Hippocampal formation (tissue), 2 donors: ENCODE data around the gene HOXA7.

Experiments
- DNase-seq, 2 donors: peaks; one replicate each; lab custom pipeline; 2025; lab: John Stamatoyannopoulos, UW

The HOXA7 gene

DNA sequence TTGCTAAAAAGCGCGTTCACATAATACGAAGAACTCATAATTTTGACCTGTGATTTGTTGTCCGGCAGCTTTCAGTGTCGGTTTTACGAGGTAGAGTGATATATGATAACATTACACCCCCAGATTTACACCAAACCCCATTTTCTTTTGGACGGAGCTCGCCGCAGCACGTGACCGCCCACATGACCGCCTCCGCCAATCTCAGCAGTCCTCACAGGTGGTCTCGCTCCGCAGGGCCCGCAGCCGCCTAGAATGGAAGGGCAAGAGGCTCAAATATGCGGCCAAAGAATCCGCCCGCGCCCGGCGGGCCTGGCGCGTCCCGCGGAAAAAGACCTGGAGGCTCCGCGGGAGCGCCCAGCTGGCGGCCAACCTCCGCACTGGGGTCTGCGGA lies at the start of gene HOXA7:
Gene HOXA7 (minus strand): TSS at position 168 of the 391 bp plus-strand sequence. CDS start 130 bp downstream, at position 38.
- DNase-seq: no peak

GRCh38 chr7:27205325-27206280 lies 49.1 kb upstream of the HOXA7 start:
- DNase-seq: no peak

DNA sequence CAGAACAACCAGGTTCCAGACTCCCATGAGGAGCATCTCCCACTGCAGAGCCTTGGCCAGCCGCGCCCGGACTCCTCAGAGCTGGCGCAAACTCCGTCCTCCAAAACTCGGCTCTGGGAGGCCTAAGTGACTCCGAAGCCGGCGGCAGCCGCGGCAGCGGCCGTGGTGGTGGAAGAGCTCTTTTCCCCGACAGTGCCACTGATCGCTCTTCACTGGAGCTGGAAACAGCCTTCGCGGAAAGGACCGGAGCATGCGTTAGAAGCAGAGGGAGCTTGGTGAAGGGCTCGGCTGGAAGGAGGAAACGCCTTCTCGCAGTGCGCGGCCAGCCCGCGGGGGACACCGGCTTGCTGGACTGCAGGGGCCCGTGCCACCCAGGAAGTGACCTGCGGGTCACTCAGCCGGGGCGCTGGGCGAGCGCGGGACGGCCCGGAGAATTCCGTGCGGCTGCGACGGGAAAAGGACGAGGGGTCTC lies 48.4 kb upstream of the HOXA7 start:
- no peak for DNase-seq

DNA sequence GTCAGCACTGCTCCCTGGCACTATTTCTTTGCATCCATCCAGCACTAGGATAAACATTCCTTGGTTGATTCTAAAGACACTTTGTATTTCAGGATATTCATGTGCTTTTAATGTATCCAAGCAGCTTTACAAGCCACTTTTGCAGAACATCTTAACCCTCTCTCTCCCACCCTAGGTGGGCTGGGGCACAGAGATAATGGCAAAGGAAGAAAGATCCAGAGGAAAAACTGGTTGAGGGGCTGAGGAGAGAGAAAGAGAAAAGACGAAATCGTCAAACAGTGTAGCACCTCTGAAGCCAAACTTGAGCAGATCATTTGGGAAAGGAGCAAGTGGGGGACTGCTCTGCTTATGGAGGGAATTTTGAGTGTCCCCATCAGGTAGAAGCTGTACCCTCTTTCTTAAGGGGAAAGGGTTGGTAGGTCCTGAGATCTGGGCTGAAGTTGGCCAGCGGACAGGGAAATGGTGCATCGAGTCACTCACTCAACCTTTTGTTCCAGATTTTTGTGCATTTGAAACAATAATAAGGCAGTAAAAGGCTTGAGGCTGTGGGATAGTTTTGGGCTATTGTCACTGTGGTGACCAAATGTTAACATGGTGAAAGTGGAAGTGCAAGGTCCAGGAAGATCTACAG lies 47.6 kb upstream of the HOXA7 start:
- DNase-seq: no peak

DNA sequence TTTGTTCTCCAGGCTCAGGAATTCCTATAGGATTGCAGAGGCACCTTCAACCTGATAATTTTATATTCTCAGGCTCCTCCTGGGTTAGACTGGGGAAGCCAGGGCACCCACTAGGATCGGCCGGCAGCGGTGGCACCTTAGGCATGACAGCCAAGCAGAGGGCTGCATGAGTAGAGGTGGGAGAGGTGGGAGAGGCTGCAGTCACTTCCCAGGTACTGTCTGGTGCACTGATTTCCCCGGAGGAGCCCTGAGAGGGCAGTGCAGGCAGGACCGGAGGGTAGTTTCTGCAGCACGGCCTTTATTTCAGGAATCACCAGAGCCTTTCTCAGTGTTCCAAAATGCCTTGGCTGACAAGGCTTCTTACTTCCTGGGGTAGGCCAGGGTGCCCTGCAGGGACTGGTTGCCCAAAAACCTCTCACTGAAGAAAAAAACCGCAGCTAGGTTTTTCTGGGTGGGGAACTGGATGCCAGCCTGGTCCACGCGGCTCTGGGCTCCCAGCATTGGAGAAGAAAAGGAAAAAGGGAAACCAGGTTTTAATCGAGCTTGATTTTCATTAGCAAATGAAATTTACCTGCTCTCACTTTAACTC lies 47.0 kb upstream of the HOXA7 start:
- DNase-seq: no peak

DNA sequence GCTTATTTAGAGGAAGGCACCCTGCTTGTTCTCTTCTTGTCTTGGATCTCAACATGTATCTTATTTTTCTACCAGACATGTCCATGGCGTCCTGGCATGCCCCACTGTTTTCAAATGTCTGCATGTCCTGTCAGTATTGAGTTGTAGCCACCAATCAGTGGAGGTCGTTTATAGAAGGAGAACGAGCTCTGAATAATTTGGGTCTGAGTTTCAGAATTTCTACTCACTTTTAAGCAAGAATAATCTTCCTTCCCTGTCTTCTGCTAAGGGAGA lies 46.3 kb upstream of the HOXA7 start:
- DNase-seq: no peak

DNA sequence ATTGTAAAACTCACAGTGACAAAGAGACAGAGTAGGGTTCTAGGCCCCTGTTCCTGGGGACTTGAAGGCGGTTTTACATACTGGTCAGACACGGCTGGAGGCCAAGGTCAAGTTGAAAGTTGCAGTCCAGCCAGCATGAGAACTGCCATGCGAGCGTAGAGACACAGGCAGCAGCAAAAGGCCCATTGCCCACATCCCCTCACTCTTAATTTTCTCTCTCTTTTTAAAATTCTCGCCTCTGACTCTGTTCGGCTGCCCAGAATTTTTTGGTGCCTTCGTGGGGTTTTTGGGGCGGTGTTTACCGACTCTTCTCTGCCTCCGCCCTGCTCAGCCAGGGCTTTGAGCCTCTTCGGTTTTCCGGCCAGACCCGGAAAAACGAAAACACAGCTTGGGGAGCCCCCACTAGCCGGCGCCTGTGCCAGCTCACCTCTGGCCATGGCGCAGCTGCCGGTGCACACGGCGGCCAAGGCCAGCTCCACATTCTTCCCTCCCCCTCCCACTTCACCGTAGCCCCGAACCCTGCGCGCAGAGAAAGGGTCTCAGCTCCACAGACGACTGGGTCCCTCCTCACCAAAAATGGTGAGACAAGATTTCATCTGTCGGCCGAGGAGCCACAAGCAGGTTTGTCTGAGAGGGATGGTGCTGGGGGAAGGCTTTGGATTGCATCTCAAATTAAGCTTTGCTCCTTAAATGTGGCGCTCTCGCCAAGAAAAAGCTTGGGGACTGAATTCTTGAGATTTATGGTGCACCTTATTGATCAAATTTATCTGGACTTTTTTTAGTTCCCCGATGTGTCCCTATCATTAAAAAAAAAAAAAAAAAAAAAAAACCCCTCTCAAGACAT lies 45.8 kb upstream of the HOXA7 start:
- DNase-seq: no peak

DNA sequence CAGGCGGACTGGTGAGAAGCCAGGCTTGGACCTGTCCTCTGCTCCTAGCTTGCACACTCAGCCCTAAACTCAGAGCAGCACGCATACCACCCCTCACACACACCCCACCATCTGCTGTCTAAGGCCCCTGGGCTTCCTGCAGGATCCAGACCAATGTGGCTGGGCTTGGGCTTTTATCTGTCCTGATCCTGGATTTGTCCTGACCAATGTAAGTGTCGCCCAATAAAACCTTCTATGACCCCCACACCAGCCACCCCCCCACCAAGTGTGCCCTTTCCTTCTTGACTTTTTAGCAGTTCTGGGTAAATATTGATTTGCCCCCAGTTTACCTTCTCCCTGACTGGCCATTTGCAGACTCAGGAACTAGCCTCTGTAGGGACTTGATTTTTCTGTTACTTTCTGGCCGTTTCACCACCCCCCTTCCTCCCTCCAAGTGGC lies 45.1 kb upstream of the HOXA7 start:
- no peak for DNase-seq

DNA sequence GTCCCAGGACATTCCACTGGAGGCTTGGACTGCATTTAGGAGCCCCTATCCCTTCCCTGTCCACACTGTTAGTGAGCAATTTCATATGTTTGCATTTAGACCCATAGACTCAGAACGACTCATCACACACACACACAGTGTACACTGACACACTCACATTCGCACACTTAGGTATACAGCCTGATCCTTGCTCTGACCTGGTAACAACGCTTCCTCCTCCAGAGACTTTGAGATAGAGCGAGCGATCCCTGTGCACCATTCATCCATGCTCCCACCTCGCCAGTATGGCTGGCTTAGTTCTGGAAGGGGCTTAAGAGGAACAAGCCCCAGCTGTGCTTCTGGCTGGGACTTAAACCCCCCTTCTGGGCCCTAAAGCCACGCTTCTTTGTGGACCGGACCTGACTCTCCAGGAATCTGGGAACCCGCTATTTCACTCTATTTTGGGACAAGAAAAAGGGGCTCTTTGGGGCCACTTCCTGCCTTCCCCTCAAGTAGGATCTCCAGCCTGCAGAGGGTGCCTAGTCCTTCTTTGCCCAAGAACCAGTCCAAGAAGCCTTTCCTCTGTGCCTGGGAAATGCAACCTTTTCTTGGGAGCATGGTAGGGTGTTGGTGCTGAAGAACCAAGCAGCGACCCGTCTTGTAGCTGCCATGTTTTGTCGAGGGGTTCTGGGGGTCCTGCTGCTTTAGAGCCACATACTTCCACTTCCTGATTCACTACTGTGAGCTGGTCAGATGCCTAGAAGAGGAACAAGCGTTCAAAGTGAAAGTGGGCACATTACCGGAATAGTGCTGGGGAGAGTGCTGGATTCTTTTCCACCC lies 44.5 kb upstream of the HOXA7 start:
- no peak for DNase-seq

DNA sequence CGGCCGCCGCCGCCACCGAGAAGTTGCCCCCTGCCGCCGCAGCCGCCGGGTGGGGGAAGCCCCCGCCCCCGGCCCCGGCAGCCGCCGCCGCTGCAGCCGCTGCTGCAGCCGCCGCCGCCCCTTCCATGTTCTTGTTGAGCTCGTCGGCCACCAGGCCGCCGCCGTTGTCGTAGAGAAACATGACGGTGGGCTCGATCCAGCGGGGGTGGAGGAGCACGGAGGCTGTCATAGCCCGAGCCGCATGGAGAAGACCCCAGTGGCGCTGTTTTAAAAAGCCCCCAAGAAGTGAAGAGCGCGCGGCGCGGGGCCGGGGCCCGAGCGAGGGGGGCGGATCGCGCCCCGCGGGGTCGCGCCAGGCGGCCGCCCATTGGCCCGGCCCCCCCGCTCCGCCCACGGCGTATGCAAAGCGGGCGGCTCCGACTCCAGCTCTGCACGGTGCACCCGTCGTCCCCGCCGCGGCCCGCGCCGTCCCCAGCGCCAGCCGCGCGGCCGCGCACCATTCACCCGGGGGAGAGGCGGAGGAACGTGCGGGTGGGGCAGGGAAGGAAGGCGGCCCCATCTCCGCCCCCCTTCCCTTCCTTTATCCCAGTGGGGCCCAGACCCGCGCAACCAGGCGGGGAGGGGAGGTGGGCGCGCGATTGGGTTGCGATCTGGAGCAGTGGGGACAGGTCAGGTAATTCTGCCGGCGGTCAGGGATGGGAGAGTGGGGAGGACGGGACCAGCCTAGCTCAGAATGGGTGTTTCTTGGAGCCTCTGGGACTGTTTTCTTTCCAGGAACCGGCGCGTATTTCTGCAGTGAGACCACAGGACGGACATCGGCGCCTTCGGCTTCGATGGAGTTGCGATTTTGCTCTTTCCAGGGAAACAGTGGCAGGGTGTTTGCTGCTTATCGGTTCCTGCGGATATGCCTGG lies 43.6 kb upstream of the HOXA7 start, which contains the start of gene HOXA13:
Gene HOXA13 (minus strand): TSS at position 243 of the 912 bp plus-strand sequence. CDS start 14 bp downstream, at position 229.
- DNase-seq: no peak

DNA sequence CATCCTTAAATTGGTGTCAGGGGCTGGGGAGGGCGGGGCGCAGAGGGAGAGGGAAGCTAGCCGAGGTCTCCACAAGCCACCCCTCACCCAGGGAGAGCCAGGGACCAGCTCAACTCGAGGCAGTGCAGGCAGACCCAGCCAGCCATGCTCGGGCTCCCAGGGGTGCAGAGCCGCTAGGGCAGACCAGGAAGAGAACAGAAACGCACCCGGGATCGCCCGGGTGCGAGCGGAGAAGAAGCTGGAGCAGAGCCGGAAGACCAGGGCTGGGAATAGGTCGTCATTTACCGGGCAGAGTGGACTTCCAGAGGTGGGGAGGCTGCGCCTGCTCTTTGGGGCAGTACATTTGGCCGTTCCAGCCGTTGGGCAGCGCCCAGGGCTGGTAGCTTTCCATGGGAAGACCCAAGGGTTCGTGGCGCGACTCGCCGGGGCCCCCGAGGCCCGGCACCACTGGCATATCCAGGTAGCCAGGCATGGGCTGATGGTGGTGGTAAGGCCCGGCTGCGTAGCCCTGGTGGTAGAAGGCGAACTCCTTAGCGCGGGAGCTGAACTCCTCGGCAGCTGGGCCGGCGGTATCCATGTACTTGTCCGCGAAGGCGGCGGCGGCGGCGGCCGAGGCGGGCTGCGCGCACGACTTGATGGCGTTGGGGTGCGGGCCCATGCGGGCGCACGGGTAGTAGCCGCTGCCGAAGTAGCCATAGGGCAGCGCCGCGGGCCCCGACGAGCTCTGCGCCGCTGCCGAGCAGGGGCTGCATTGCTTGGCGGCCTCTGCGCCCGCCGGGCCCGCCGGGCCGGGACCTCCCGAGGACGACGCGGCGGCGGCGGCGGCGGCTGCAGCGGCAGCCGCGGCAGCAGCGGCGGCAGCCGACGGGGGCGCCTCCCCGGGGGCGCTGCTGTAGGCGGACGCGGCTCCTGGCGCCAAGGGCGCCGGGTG lies 42.7 kb upstream of the HOXA7 start:
- no peak for DNase-seq

GRCh38 chr7:27198138-27198841 lies 41.8 kb upstream of the HOXA7 start:
- DNase-seq: no peak

- DNase-seq: no peak
These were observed 40.9 kb upstream of the HOXA7 start for GRCh38 chr7:27197137-27198042.

- DNase-seq: peak in 1 of 2 donors; percentile 59
These were observed 39.9 kb upstream of the HOXA7 start for GRCh38 chr7:27196287-27196767.

- no peak for DNase-seq
These were observed 38.4 kb upstream of the HOXA7 start for GRCh38 chr7:27194686-27195379.

GRCh38 chr7:27194002-27194352 lies 37.5 kb upstream of the HOXA7 start:
- DNase-seq: no peak
